Measurements from ENCODE around the gene CDKN2B.

Gene CDKN2B

DNA sequence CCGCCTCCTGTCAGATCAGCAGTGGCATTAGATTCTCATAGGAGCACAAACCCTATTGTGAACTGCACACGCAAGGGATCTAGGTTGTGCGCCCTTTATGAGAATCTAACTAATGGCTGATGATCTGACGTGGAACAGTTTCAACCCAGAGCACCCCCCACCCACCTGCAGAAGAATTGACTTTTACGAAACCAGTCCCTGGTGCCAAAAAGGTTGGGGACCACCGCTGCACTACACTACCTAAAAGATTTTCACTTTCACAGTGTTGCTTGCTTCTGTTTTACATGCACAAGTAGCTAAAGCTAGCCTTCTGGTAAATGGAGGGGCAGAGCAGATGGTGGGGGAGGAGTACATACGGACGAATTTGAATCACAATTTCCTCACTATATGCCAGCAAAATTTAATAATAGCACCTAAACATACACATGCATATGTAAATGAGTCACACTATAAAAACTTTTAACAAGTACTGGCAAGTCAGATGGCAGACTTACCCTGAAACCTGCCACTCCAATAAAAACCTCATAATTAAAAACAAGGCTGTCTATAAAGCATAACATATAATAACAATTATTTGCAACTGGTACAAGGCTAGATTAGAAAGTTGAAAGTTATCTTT, 24.0 kb upstream of the CDKN2B start:
- DNase-seq, result no peak

DNA sequence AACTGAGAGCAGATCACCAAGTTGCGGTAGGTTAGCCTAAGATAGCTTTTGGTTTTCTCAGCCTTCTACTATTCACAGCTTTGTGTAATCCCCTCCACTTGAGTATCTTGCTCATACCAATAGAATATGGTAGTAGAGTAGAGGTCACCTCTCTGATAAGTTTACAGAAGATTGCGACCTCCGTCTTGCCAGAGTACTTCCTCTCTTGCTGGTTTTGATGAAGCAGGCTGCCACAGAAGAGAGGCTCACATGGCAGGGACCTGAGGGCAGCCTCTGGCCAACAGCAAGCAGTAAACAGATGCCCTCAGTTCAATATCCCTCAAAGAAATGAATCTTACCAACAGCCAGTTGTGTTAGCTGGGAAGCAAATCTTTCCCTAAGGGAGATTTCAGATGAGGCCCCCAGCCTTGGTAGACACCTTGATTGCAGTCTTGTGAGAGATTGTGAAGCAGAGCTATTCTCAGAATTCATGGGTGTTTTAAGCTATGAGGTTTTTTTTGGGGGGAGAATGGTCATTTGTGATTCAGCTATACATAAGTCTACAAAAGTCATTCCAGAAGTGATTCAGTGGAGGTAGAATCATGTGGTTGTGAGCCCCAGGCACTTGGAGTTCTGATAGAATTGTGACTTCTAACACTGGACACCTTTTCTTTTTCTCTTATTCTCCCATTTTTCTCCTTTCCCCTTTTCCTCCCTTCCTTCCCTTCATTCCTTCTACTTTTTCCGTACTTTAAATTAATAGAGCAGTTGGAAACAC, 22.7 kb upstream of the CDKN2B start:
- no peak for DNase-seq

DNA sequence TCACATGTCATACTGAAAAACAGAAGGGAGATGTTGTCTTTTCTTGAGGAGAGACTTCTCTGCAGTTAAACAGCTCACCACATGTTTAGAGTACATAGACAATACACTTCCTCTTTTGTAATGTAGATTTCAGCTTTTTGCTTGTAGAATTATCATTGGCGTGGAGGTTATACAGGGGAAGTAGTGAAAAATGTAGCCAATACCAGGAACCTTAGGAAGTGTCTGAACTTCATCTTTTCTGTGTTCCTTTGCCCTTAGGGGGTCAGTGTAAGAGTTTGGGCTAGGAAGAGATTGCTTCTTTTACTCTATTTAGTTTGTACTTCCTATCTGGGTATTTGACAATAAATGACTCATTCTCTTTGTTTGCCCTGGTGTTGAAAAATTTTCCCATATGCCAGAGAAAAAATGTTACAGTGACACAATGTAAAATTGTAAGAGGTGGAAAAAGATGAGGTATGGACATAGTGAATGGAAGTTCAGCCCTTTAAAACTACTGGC, 21.0 kb upstream of the CDKN2B start:
- peak; percentile 52 for DNase-seq

- DNase-seq, result no peak
Observed at GRCh38 chr9:22029231-22029630, 20.1 kb upstream of the CDKN2B start.

DNA sequence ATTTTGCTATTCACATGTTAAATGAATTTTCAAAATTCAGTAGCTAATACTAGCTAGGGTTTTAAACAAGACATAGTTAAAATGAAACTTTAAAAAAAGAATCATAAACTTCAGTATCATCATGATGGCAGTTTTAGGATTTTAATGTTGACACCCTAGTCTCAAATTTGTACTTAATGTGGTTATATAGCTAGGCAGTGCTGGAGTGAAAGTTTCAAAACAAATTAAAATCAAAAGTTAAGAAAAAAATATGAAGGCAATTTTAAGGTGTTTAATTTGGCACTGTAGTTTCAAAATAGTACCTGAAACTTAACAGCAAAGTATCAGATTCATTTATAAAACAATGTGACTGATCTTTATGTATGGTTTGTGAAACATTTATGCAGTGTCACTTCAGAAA, 19.3 kb upstream of the CDKN2B start:
- DNase-seq, result no peak

DNA sequence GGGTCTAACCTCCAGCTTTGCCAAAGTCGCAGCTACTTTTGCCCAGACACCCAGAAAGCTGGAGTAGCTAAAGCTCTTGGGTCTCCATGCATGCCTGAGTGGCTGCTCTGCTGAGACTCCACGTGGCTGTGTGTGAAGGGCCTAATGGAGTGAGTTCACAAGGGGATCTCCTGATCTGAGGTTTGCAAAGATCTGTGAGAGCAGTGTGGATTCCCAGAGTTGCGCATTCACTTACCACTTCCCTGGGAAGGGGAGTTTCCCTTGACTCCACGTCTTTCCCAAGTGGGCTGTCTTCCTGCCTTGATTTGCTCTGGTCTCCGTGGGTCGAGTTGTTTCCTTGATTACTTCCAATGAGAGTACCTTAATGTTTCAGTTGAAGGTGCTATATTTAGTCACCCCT, 17.6 kb upstream of the CDKN2B start:
- DNase-seq, result no peak

GRCh38 chr9:22022396-22022795, 13.3 kb upstream of the CDKN2B start:
- no peak for DNase-seq

GRCh38 chr9:22010866-22011625, 1.9 kb upstream of the CDKN2B start:
- DNase-seq, result no peak

DNA sequence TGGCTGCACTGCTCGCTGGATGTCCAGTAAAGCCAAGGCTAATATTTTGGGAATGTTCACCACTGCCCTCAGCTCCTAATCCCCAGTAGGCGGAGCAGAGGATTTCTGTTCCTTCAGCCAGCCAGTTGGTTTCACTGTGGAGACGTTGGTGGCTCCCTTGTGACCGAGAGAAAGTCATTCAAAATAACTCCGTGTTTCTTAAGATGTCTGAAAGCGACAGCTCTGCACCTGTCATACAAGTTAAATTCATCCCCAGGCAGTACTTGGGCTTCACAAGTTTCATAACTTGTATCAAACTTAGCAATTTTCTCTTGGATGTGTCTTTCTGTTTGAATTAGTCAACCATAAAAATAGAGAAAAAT, 382 bp upstream of the CDKN2B start:
- no peak for DNase-seq

DNA sequence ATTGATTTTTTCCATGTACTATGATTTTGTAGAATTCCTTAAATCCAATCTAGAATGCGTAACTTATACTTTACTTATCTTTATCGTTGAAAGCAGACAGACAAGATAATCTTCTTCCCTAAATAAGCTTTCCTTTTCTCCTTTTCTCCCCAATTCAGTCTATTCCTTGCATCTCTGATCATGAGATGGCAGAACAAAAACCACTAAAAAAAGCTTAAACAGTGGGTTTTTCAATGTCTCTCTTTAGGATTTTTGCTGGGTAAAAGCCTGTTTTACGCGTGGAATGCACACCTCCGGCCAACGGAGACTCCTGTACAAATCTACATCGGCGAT, 755 bp downstream of the CDKN2B start:
- no peak for DNase-seq

- DNase-seq, result no peak
Observed at GRCh38 chr9:22005702-22006606, 3.2 kb downstream of the CDKN2B start.

DNA sequence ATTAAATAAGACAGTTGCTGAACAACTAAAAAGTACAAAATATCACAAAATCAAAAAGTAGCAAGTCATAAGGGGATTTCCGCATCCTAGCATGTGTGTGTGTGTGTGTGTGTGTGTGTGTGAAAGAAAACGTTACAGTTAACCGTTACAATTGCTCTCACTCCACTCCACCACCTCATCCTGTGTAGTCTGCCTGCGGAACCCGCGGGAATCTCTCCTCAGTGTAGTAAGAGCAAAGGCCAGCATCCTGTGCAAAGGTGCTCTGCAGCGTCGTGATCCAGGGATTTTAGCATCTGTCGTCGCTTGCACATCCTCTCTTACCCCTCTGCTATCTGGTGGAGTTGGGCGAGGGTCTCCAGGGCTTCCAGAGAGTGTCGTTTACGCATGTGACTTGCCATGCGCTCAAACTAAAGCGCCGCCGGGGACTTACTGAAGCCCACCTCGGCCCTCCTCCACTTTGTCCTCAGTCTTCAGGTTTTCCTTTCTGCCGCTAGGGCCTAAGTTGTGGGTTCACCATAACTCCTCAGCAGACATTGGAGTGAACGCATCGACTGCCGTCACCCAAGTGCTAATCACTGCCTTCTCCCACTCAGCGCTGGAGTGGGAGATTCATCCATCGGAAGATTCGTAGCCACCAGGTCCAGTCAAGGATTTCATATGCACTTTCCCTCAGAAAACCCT, 3.9 kb downstream of the CDKN2B start:
- no peak for DNase-seq

DNA sequence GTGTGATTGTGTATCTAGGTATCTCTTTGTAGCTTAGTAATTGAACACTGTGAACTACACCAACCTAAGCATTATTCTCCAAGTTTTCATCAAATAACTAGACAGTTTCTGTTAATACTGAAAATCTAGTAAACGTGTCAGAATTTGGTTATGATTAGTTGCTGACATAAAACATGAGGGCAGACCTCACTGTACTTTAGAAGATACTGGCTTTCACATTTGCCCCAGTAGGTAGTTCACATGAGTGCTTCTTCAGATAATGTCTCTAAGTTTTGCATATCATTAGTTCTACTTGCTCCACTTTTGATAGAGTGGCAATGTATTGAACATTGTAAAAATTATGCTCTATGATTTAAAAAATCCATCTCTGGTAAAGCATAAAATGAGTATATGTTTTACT, 7.1 kb downstream of the CDKN2B start:
- DNase-seq, result no peak

GRCh38 chr9:21998026-21998425, 11.1 kb downstream of the CDKN2B start:
- no peak for DNase-seq

GRCh38 chr9:21997480-21997879, 11.6 kb downstream of the CDKN2B start:
- DNase-seq, result no peak

GRCh38 chr9:21996858-21997257, 12.2 kb downstream of the CDKN2B start:
- DNase-seq, result no peak

GRCh38 chr9:21996438-21996837, 12.7 kb downstream of the CDKN2B start:
- no peak for DNase-seq

DNA sequence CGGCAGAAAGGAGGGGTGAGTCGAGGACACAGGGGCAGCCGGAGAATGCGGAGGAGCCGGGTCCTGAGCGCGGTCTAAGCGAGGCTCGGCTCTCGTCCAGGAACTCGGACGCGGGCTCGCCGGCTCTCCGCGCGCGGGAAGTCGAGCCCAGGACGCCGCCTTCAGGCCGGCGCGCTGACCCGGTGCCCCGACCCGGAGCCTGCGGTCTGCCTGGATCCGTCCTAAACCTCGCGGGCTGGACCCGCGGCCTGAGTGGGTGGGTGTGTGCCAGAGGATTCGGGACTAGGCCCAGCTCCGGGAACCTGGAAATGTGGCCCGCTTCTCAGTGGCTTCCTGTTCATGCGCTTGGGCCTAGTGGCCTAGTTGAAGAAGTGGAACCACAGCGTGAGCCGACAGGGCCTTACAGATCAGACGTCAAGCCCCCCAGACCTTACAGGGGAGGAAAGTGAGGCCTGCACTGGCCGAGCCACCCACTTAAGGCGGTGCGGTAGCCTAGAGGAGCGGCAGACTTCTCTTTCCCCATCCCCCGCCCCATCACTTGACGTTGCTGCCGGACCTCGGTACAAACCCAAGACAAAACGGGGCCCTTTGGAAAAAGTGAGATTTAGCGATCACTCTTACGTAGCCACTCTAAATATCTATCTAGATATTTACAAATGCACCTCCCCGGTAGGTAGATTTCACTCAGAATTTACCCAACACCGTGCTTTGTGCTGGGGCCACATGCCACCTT, 13.3 kb downstream of the CDKN2B start:
- DNase-seq, result peak; percentile 13

DNA sequence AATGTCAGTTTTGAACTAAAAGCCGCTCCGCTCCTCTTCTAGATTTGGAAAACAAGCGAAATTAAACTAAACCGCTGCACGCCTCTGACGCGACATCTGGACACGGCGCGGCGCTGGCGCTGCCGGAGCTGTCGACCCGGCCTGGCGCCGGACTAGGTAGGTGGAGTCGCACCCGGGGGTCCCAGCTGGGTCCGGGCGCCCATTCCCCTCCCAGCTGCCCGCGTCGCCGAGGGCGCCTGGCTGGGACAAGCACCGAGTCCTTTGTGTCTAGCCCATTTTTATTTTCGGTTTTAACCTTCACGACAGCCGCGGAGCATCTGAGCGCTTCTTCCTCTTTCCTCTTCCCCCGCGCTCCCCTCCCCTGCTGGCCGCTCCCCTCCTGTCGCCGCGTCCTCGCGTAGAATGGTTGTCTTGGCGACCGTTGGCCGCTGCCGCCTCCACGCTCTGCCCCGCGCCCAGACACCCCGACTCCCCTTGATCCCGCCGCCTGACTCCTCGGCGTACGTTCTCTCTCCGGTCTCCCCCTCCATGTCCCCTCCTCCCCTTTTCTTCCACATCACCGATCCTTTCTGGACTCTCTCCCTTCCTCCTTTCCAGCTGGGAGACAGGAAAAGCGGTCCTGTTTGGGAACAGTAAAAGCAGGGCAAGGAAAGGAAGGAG, 14.0 kb downstream of the CDKN2B start:
- DNase-seq, result peak; percentile 28

GRCh38 chr9:21994556-21995005, 14.5 kb downstream of the CDKN2B start, which contains the start of gene CDKN2B-AS1:
TSS of gene CDKN2B-AS1 (plus strand) at chr9:21994791.
- peak; percentile 78 for DNase-seq
